ENCODE data around the gene UBIAD1.

DNA sequence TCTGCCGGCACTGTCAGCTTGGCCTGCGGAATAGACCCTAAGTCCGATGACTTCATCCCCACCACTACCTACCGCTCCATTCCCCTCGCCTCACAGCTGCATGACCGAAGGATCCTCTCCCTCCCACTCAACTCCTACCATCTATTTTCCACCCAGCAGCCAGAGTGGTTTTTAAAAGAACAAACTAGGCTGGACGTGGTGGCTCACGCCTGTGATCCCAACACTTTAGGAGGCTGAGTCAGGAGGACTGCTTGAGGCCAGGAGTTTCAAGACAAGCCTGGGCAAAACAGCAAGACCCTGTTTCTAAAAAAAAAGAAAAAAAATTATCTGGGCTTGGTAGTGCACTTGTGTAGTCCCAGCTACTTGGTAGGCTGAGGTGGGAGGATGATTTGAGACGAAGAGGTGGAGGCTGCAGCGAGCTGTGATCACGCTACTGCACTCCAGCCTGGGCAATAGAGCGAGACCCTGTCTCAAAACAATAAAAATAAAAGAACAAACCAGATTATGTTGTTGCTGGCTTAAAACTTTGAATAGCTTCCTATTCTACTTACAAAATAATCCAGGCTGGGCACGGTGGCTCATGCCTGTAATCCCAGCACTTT, 59.0 kb downstream of the UBIAD1 start:
- TF ChIP-seq, protein P1, sequence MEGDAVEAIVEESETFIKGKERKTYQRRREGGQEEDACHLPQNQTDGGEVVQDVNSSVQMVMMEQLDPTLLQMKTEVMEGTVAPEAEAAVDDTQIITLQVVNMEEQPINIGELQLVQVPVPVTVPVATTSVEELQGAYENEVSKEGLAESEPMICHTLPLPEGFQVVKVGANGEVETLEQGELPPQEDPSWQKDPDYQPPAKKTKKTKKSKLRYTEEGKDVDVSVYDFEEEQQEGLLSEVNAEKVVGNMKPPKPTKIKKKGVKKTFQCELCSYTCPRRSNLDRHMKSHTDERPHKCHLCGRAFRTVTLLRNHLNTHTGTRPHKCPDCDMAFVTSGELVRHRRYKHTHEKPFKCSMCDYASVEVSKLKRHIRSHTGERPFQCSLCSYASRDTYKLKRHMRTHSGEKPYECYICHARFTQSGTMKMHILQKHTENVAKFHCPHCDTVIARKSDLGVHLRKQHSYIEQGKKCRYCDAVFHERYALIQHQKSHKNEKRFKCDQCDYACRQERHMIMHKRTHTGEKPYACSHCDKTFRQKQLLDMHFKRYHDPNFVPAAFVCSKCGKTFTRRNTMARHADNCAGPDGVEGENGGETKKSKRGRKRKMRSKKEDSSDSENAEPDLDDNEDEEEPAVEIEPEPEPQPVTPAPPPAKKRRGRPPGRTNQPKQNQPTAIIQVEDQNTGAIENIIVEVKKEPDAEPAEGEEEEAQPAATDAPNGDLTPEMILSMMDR (IDR thresholded peaks at IDR 0.05; ENCODE audit: insufficient read depth, low read length, poor library complexity, severe bottlenecking) = no peak
- no peak for TF ChIP-seq EZH2phosphoT487 (conservative IDR thresholded peaks at IDR 0.05; ENCODE audit: low read length)

Measured in SU-DHL-6 (cell line).